Lower lobe of right lung (tissue), 2 donors: Measurements from ENCODE around the gene C5orf22. TPM values are rescaled to one million over a fixed set of nuclear protein-coding genes. Genes with fewer than 3 reads are reported as not detected.

Experiments used
- ATAC-seq, 2 donors: fragments of 200-7000 bp; cut with Tn5 transposase; one replicate each; pipeline ENCODE4 v1.9.1; 2020 to 2022; ENCODE audit warnings: mild to moderate bottlenecking in 2 of 2, moderate library complexity in 2 of 2
- DNase-seq: peaks from one replicate; pipeline ENCODE4 v3.0.0-alpha.2; 2020
- H3K27ac ChIP-seq: fragments of 200-600 bp; one replicate; pipeline ENCODE4 v1.8.0; 2022
- H3K27me3 ChIP-seq: fragments of 200-600 bp; one replicate; pipeline ENCODE4 v1.8.0; 2022; ENCODE audit warnings: low read depth
- H3K36me3 ChIP-seq: fragments of 200-600 bp; one replicate; pipeline ENCODE4 v1.8.0; 2022; ENCODE audit warnings: mild to moderate bottlenecking
- H3K4me1 ChIP-seq: fragments of 200-600 bp; one replicate; pipeline ENCODE4 v1.8.0; 2022
- H3K4me3 ChIP-seq: fragments of 200-600 bp; one replicate; pipeline ENCODE4 v1.8.0; 2022; ENCODE audit warnings: mild to moderate bottlenecking
- H3K9me3 ChIP-seq: fragments of 200-600 bp; one replicate; pipeline ENCODE4 v1.8.0; 2022
- CTCF ChIP-seq: fragments of 200-600 bp; IDR thresholded peaks from one replicate; pipeline ENCODE4 v1.8.0; 2022; ENCODE audit warnings: antibody characterized with exemption, mild to moderate bottlenecking
- intact Hi-C: fragments of 100-400 bp; cut with DNase I; formaldehyde crosslinking; loops from one replicate; pipeline ENCODE4 v1.11.0; 2022
- total RNA-seq: library from RNA; stranded (reverse); fragmentation: NEBNext Ultra II Directional; extraction: Animal tissue kit (Norgen Biotek cat#: 25700); gene quantifications from one replicate; pipeline ENCODE4 v1.2.1, GENCODE V29; 2021
- donor health status: DM: no; HTN: yes; CAD: no; lungs with severe emphysema.

C5orf22 gene
- total RNA-seq, 1 donor from 2014 or later: 20.8 TPM

GRCh38 chr5:31511305-31511704, 20.8 kb upstream of the C5orf22 start:
- intact Hi-C loops: no loop called here
- no peaks in the 10 kb centered on the region for H3K27me3 ChIP-seq

GRCh38 chr5:31516802-31517201, 15.3 kb upstream of the C5orf22 start:
- H3K4me1 ChIP-seq: no peaks in the 10 kb centered on the region
- H3K4me3 ChIP-seq: no peak overlapping the region
- H3K27me3 ChIP-seq: no peaks in the 10 kb centered on the region
- H3K9me3 ChIP-seq: no peaks in the 10 kb centered on the region
- H3K36me3 ChIP-seq: peaks cover 80% of the 10 kb centered on the region
- DNase-seq (no peak), ATAC-seq (no peak)
- no peak for TF ChIP-seq CTCF
- intact Hi-C loops: no loop called here
- H3K27ac ChIP-seq: no peak overlapping the region

More at GRCh38 chr5:31511305-31511704, 20.8 kb upstream of the C5orf22 start:
- no peaks in the 10 kb centered on the region for H3K9me3 ChIP-seq
- TF ChIP-seq CTCF: no peak
- no peaks in the 10 kb centered on the region for H3K4me1 ChIP-seq
- DNase-seq: no peak
- no peak for ATAC-seq
- H3K4me3 ChIP-seq: no peak overlapping the region
- peaks cover 99% of the 10 kb centered on the region for H3K36me3 ChIP-seq
- no peak overlapping the region for H3K27ac ChIP-seq

- H3K9me3 ChIP-seq: no peaks in the 10 kb centered on the region
- ATAC-seq (no peak), DNase-seq (no peak)
- H3K4me3 ChIP-seq: no peak overlapping the region
- no peaks in the 10 kb centered on the region for H3K4me1 ChIP-seq
- H3K27ac ChIP-seq: no peak overlapping the region
- H3K36me3 ChIP-seq: peaks cover 88% of the 10 kb centered on the region
- intact Hi-C loops: no loop called here
- no peak for TF ChIP-seq CTCF
- H3K27me3 ChIP-seq: no peaks in the 10 kb centered on the region
Measured at GRCh38 chr5:31523041-31523440, 9.1 kb upstream of the C5orf22 start.

- Histone ChIP-seq H3K9me3 (no peaks in the 10 kb centered on the region), H3K27me3 (no peaks in the 10 kb centered on the region), H3K36me3 (peaks cover 54% of the 10 kb centered on the region), H3K4me1 (peaks cover 32% of the 10 kb centered on the region), H3K4me3 (peak overlapping the region; percentile 76), H3K27ac (no peak overlapping the region)
- ATAC-seq: no peak
- DNase-seq: no peak
- no peak for TF ChIP-seq CTCF
- intact Hi-C loops: no loop called here
Measured at GRCh38 chr5:31530541-31531265, 1.4 kb upstream of the C5orf22 start.

- Histone ChIP-seq H3K4me3 (peak overlapping the region; percentile 76), H3K4me1 (peaks cover 32% of the 10 kb centered on the region), H3K36me3 (peaks cover 54% of the 10 kb centered on the region), H3K27ac (peak overlapping the region; percentile 83), H3K27me3 (no peaks in the 10 kb centered on the region), H3K9me3 (no peaks in the 10 kb centered on the region)
- TF ChIP-seq CTCF: no peak
- DNase-seq (peak; percentile 53), ATAC-seq (peak; percentile 63 to 66)
- intact Hi-C loops: no loop called here
Measured at GRCh38 chr5:31531543-31531887, 586 bp upstream of the C5orf22 start.
